Activated T-cell treated with anti-CD3 and anti-CD28 coated beads for 24 hours (primary cell): ENCODE results near the gene SPINK5.

Experiments used
- DNase-seq: peaks from one replicate; pipeline ENCODE4 v3.0.0-alpha.2; 2020; ENCODE audit warnings: low read depth

The SPINK5 gene

GRCh38 chr5:148177207-148177606 is 113.4 kb downstream of the SPINK5 start:
- no peak for DNase-seq

- DNase-seq, result no peak
These were observed 115.5 kb downstream of the SPINK5 start for GRCh38 chr5:148179234-148179824.

- DNase-seq, result no peak
These were observed 122.6 kb downstream of the SPINK5 start for GRCh38 chr5:148186248-148187003.
